ENCODE measurements around the gene MGST3. TPM values are rescaled to one million over a fixed set of nuclear protein-coding genes. Genes with fewer than 3 reads are reported as not detected.
"Not testable (repeated sequence)": the region's sequence is repeated elsewhere in the genome, so short reads cannot be mapped to it uniquely, and the experiment has no call there.

MGST3 gene
- 10 to 100 TPM; 49.1 to 52.1 TPM for total RNA-seq

DNA sequence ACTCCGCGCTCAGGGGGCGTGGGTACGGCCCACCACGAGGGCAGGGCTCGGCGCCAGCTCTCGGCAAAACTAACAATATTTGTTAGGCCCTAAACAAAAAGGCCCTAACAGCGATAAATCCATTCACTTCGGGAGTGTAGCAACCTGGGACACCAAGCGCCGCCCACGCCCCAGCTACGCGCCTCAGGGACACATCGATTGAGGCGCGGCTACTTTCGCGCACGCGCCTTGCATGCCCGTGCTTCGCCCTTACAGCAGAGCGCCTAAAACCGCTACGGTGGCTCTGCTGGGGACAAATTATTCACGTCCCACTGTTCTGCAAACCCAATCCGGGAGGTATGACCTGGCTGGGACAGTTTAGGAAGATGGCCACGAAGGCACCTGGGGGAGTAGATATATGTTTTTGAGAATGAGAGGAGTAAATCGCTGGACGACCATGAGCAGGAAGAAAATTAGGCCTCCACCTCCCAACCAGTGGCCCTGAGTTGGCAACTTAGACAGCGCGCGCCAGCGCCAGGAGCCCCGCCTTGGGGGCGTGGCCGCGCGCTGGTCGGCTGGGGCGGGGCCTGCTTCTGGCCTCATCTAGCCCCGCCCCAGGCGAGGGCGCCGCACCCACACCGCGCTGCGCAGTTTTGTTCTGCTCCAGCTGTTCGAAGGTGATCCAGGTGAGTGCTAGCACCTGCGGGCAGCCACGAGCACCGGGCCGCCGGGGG, at the start of gene MGST3:
Gene MGST3 (plus strand): TSS at position 606 of the 713 bp plus-strand sequence. CDS start 18,614 bp downstream, outside the sequence.
- Mint-ChIP-seq H3K36me3 (ENCODE audit: low read depth) (peaks cover 1% of the 10 kb centered on the region), H3K9me3 (ENCODE audit: low read depth) (no peaks in the 10 kb centered on the region), H3K27ac (no peak within 1 kb of the TSS), H3K27me3 (no peaks in the 10 kb centered on the region), H3K4me3 (no peak within 1 kb of the TSS), H3K4me1 (peaks cover 17% of the 10 kb centered on the region)
- intact Hi-C loops (cut with DNase I, micrococcal nuclease) = loop anchor here (1.0 to 10.0 kb wide), 12 partner anchors 32 to 1884 kb away; partner anchors contain the start of genes ALDH9A1 (in 2 of the 2), TMCO1 (in 2 of the 2), CD247 (in 1 of the 2) and POGK (in 1 of the 2)
- ChIA-PET POLR2A (interaction anchor here (1.0 to 1.3 kb wide), 4 partner anchors 15 to 199 kb away, joined by 3 to 6 read pairs (median 4); partner anchors contain the start of gene TMCO1), CTCF (interaction anchor here (1.0 to 1.6 kb wide), 3 partner anchors 22 to 138 kb away, joined by 3 to 6 read pairs (median 3); partner anchors contain the start of gene TMCO1)
- DNase-seq (peak; percentile 99), ATAC-seq (peak; percentile 91)

DNA sequence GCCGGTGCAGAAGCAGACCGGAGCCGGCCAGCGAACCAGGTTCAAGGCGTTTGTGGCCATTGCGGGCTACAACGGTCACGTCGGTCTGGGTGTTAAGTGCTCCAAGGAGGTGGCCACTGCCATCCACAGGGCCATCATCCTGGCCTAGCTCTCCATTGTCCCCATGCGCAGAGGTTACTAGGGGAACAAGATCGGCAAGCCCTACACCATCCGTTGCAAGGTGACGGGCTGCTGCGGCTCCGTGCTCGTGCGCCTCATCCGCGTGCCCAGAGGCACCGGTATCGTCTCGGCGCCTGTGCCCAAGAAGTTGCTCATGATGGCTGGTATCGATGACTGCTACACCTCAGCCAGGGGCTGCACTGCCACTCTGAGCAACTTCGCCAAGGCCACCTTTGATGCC, 49.1 kb upstream of the MGST3 start:
- intact Hi-C loops (cut with DNase I, micrococcal nuclease) = no loop called here

DNA sequence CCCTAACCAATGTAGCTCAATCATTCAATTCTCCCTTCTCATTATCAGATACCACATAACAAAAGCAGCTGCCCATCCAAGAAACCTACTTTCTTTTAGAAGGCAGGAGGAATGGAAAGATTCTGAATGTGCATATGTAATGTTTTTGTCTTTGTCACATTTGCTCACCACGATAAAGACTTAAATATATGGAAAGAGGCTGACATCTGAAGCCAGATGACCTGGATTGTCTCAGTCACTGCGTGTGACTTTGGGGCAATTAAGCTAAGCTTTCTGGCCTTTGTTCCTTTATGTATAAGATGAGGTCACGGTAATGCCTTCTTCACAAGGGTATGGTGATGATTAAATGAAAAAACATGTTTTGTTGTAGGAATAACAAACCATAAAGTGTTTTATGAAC, 44.6 kb upstream of the MGST3 start:
- intact Hi-C loops (cut with DNase I, micrococcal nuclease) = no loop called here
- Mint-ChIP-seq H3K4me3 (no peak overlapping the region), H3K27me3 (peaks cover 32% of the 10 kb centered on the region), H3K9me3 (ENCODE audit: low read depth) (no peaks in the 10 kb centered on the region), H3K36me3 (ENCODE audit: low read depth) (no peaks in the 10 kb centered on the region), H3K4me1 (no peaks in the 10 kb centered on the region), H3K27ac (no peak overlapping the region)
- ATAC-seq (no peak), DNase-seq (no peak)
- ChIA-PET CTCF (interaction anchor here (0.6 to 3.4 kb wide), 8 partner anchors 10 to 318 kb away, joined by 3 to 15 read pairs (median 4); no protein-coding TSS in a partner anchor), POLR2A (interaction anchor here (0.6 kb wide), 1 partner anchor 83 kb away, joined by 3 read pairs; no protein-coding TSS in a partner anchor)

More for the DNA sequence above, 49.1 kb upstream of the MGST3 start:
- Mint-ChIP-seq H3K9me3 (ENCODE audit: low read depth) (no peaks in the 10 kb centered on the region), H3K27me3 (peaks cover 12% of the 10 kb centered on the region), H3K4me3 (no peak overlapping the region), H3K4me1 (no peaks in the 10 kb centered on the region), H3K27ac (no peak overlapping the region), H3K36me3 (ENCODE audit: low read depth) (no peaks in the 10 kb centered on the region)
- CTCF ChIA-PET = no interaction called here
- POLR2A ChIA-PET = no interaction called here
- ATAC-seq = no peak
- DNase-seq = no peak

DNA sequence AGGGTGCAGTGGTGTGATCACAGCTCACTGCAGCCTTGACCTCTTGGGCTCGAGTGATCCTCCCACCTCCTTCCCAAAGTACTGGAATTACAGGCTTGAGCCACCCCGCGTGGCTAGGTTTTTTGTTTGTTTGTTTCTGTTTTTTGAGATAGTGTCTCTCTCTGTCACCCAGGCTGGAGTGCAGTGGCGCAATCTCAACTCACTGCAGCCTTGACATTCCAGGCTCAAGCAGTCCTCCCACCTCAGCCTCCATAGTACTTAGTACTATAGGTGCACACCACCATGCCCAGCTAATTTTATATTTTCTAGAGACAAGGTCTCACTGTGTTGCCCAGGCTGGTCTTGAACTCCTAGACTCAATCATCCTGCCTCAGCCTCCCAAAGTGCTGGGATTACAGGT, 39.6 kb upstream of the MGST3 start:
- H3K9me3 Mint-ChIP-seq (ENCODE audit: low read depth); H3K4me3 Mint-ChIP-seq; H3K4me1 Mint-ChIP-seq; POLR2A ChIA-PET; H3K27ac Mint-ChIP-seq; H3K36me3 Mint-ChIP-seq (ENCODE audit: low read depth); ATAC-seq; DNase-seq: not testable (repeated sequence)
- peaks cover 49% of the 10 kb centered on the region for H3K27me3 Mint-ChIP-seq
- intact Hi-C loops (cut with DNase I, micrococcal nuclease) = loop anchor here (5.0 to 10.0 kb wide), 3 partner anchors 109 to 893 kb away; no protein-coding TSS in a partner anchor
- CTCF ChIA-PET = interaction anchor here (0.8 to 11.4 kb wide), 11 partner anchors 11 to 207 kb away, joined by 3 to 150 read pairs (median 5); no protein-coding TSS in a partner anchor

DNA sequence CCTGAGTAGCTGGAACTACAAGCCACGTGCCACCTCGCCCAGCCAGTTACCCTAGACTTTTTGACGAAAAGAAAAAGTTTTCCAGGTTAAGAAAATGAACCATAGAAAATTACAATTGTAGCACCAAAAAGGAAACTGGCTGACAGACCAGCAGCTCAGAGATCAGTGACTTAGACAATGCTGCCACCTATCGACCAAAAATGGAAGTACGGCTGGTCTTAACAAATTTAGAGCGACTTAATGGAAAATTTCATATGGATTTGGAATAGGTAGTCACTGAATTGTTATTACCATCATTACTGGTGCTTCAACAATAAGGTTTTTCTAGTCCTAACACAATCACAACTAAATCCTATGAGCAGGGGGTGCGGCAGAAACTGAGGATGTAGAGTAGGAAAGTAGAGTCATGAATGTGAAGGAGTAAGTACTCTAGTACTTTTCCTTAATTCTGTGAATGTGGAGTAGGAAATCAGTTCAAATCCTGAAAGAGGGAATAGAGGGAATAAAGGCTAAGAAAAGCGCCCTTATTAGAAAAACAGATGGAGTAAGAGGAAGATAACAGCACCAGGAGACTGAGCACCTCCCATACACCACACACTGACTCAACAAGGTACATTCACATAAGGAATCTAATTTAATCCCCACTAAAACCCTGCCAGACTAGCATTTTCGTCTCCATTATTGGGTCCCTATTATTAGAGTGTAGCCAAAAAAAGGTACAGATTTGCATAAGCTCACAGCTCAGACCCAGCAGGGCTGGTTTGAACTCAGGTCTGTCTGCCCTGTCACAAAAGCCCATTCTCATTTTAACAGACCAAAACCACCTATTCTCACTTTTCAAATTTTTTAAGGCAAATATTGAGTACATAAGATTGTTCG, 37.9 kb upstream of the MGST3 start:
- peak; percentile 23 for ATAC-seq
- CTCF ChIA-PET = interaction anchor here (0.6 to 11.4 kb wide), 31 partner anchors 9 to 447 kb away, joined by 3 to 150 read pairs (median 4); no protein-coding TSS in a partner anchor
- H3K27me3 Mint-ChIP-seq = peaks cover 51% of the 10 kb centered on the region
- H3K4me1 Mint-ChIP-seq = peaks cover 19% of the 10 kb centered on the region
- peak; percentile 85 for DNase-seq
- no peaks in the 10 kb centered on the region for H3K36me3 Mint-ChIP-seq (ENCODE audit: low read depth)
- intact Hi-C loops (cut with DNase I, micrococcal nuclease) = loop anchor here (1.0 to 10.0 kb wide), 8 partner anchors 111 to 892 kb away; no protein-coding TSS in a partner anchor
- no peak overlapping the region for H3K27ac Mint-ChIP-seq
- no peak overlapping the region for H3K4me3 Mint-ChIP-seq
- H3K9me3 Mint-ChIP-seq (ENCODE audit: low read depth) = no peaks in the 10 kb centered on the region
- POLR2A ChIA-PET = no interaction called here

DNA sequence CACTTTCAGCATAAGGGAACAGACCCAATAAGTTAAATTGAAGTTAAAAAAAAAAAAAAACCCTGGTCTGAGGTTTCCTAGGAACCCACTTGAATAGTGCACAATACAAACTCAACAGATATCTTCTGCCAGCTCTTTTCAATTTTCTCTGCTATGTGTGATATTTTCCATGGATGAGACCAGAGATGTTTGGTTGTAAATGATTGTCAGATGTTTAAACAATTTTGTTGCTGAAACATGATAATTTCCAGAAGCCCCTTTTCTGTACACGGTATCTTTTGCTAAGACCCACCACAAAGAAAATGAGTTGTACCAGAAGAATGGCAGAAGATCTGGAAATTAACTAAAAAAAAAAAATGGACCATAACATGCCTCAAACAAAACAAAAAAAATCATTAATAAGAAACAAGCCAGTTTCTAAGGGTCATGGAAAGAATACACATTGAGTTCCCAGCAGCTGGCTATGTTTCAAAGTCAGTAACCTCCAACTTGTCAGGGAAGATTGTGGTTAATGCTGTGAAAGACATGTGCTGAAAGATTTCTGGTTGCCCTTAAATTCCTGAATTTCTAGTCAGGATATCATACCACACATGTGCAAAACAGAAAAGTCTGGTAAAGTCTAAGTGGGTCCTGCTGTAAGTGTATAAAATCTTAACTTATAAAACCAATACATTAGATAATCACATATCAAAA, 35.6 kb upstream of the MGST3 start:
- POLR2A ChIA-PET = interaction anchor here (0.5 to 0.7 kb wide), 3 partner anchors 29 to 173 kb away, joined by 3 to 4 read pairs (median 4); partner anchors contain the start of gene TMCO1
- intact Hi-C loops (cut with DNase I, micrococcal nuclease) = loop anchor here (5.0 to 10.0 kb wide), 3 partner anchors 82 to 889 kb away; no protein-coding TSS in a partner anchor
- Mint-ChIP-seq H3K36me3 (ENCODE audit: low read depth) (no peaks in the 10 kb centered on the region), H3K4me1 (peaks cover 32% of the 10 kb centered on the region), H3K27me3 (peaks cover 38% of the 10 kb centered on the region), H3K4me3 (no peak overlapping the region), H3K9me3 (ENCODE audit: low read depth) (no peaks in the 10 kb centered on the region), H3K27ac (no peak overlapping the region)
- DNase-seq (no peak), ATAC-seq (no peak)
- CTCF ChIA-PET = interaction anchor here (1.2 to 11.4 kb wide), 7 partner anchors 9 to 318 kb away, joined by 3 to 150 read pairs (median 5); no protein-coding TSS in a partner anchor

DNA sequence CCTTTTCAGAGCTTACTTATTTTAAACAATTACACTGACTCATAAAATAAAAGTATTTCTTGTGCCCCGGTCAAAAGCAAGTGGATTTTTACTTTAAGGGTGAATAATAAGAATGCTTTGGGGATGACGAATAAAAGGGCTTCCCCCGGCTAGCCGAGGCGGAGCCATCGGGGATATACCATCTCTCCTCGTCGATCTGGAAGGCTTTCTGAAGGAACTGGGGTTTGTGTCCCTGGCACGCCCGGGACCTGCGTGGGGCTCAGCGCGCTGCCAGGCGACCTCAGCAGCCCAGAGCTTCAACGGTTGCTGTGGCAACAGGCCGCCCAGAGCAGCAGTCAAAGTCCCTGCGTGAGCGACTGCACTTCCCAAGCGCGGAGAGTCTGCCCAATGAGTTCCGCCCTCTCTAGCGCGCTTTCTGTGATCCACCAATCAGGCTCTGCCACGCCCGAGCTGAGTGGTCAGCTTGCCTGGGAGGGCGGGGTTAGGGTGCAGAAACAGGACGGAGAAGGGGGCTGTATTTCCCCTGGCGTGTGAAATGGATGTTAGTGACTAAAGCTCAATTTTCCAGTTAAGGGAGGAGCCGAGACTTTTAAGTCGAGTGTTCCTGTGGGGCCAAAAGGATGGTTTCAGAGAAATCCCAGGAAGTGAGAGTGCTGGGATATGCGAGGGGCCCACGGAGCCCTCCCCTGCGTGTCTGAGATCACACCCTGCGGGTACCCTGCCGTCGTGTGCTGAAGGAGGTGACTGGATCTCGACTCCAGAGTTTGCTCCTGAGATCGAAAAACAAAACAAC, 33.0 kb upstream of the MGST3 start:
- ChIA-PET CTCF (interaction anchor here (0.9 to 11.4 kb wide), 9 partner anchors 47 to 327 kb away, joined by 3 to 150 read pairs (median 6); partner anchors contain the start of gene ALDH9A1), POLR2A (interaction anchor here (0.7 to 1.2 kb wide), 3 partner anchors 32 to 231 kb away, joined by 3 to 6 read pairs (median 6); no protein-coding TSS in a partner anchor)
- peak overlapping the region; percentile 84 for H3K4me3 Mint-ChIP-seq
- H3K4me1 Mint-ChIP-seq = peaks cover 33% of the 10 kb centered on the region
- H3K27ac Mint-ChIP-seq = peak overlapping the region; percentile 92
- intact Hi-C loops (cut with DNase I, micrococcal nuclease) = loop anchor here (1.0 to 10.0 kb wide), 9 partner anchors 32 to 887 kb away; partner anchors contain the start of genes ALDH9A1 (in 2 of the 2), TMCO1 (in 2 of the 2), MGST3 (in 1 of the 2) and UCK2 (in 1 of the 2)
- no peaks in the 10 kb centered on the region for H3K9me3 Mint-ChIP-seq (ENCODE audit: low read depth)
- DNase-seq (peak; percentile 98), ATAC-seq (peak; percentile 95)
- H3K27me3 Mint-ChIP-seq = peaks cover 27% of the 10 kb centered on the region
- H3K36me3 Mint-ChIP-seq (ENCODE audit: low read depth) = no peaks in the 10 kb centered on the region

DNA sequence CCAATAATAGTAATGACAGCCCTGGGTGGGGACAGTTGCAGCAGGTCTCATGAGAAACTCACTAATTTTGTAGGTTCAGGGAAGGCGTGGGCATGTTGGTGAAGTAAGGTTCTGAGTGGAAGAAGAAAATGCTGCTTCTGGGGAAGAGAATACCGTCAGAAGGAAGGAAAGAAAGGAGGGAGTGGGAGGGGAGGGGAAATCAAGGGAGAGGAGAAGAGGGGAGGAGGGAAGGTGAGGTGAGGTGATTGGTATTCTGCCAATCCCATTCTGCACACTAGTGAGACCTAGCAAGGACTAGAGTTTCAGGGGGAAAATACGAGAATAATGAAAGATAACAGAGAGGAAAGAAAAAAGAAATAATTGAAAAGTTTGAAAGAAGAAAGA, 32.4 kb upstream of the MGST3 start:
- peaks cover 21% of the 10 kb centered on the region for H3K27me3 Mint-ChIP-seq
- no peak for ATAC-seq
- ChIA-PET POLR2A (interaction anchor here (0.7 to 1.2 kb wide), 3 partner anchors 32 to 230 kb away, joined by 3 to 6 read pairs (median 6); no protein-coding TSS in a partner anchor), CTCF (interaction anchor here (0.8 to 11.4 kb wide), 12 partner anchors 24 to 326 kb away, joined by 3 to 150 read pairs (median 5); partner anchors contain the start of gene ALDH9A1)
- intact Hi-C loops (cut with DNase I, micrococcal nuclease) = loop anchor here (1.0 to 10.0 kb wide), 9 partner anchors 32 to 886 kb away; partner anchors contain the start of genes ALDH9A1 (in 2 of the 2), TMCO1 (in 2 of the 2), MGST3 (in 1 of the 2) and UCK2 (in 1 of the 2)
- H3K4me3 Mint-ChIP-seq = peak overlapping the region; percentile 84
- no peaks in the 10 kb centered on the region for H3K9me3 Mint-ChIP-seq (ENCODE audit: low read depth)
- DNase-seq = no peak
- peak overlapping the region; percentile 92 for H3K27ac Mint-ChIP-seq
- H3K4me1 Mint-ChIP-seq = peaks cover 31% of the 10 kb centered on the region
- H3K36me3 Mint-ChIP-seq (ENCODE audit: low read depth) = no peaks in the 10 kb centered on the region

DNA sequence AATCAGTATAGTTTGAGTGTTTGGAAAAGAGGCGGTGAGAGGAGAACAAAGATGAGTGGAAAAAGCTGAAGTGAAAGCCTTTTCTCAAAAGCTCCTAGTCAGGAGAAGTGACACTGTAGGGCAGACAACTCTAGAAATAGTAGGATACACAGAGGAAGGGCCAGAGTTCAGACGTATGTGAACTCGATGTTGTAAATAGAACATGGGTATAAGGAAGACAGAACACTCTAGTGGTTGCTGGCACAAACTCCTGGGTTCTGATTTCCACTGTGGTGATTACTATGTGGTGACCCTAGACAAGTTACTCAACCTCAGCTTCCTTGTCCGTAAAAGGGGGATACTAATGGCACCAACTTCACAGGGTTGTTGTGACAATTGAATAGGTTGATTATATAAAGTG, 30.2 kb upstream of the MGST3 start:
- intact Hi-C loops (cut with DNase I, micrococcal nuclease) = loop anchor here (1.0 kb wide), 2 partner anchors 169 to 314 kb away; no protein-coding TSS in a partner anchor
- H3K4me3 Mint-ChIP-seq = no peak overlapping the region
- H3K27me3 Mint-ChIP-seq = peaks cover 7% of the 10 kb centered on the region
- ATAC-seq = no peak
- DNase-seq = no peak
- H3K36me3 Mint-ChIP-seq (ENCODE audit: low read depth) = no peaks in the 10 kb centered on the region
- H3K9me3 Mint-ChIP-seq (ENCODE audit: low read depth) = no peaks in the 10 kb centered on the region
- no peak overlapping the region for H3K27ac Mint-ChIP-seq
- peaks cover 31% of the 10 kb centered on the region for H3K4me1 Mint-ChIP-seq
- POLR2A ChIA-PET = no interaction called here
- CTCF ChIA-PET = interaction anchor here (0.6 to 11.4 kb wide), 21 partner anchors 8 to 330 kb away, joined by 3 to 150 read pairs (median 4); partner anchors contain the start of gene ALDH9A1

Data from activated CD4-positive, alpha-beta T cell treated with anti-CD3 and anti-CD28 coated beads for 36 hours (primary cell).